RWPE2 (cell line): ENCODE measurements around the gene CCNF.

ENCODE experiments used
- ATAC-seq: fragments of 200-7000 bp; cut with Tn5 transposase; 3 replicates; pipeline ENCODE4 v1.9.1; 2021; ENCODE audit warnings: low read depth
- DNase-seq: peaks from one replicate; pipeline ENCODE4 v3.0.0-alpha.2; 2020; ENCODE audit warnings: low spot score
- H3K27ac ChIP-seq: fragments of 450-650 bp; 2 replicates; pipeline ENCODE4 v1.5.1; 2017; ENCODE audit warnings: mild to moderate bottlenecking; ENCODE audit not compliant: poor library complexity, severe bottlenecking
- H3K27me3 ChIP-seq: fragments of 250-450 bp; sonication (Bioruptor Pico); 2 replicates; pipeline ENCODE4 v1.5.1; 2021; ENCODE audit warnings: mild to moderate bottlenecking, moderate library complexity; ENCODE audit not compliant: insufficient read depth, poor library complexity, severe bottlenecking
- H3K36me3 ChIP-seq: fragments of 250-450 bp; sonication (Bioruptor Pico); 2 replicates; pipeline ENCODE4 v1.5.1; 2020; ENCODE audit warnings: low read depth, mild to moderate bottlenecking, moderate library complexity
- H3K4me1 ChIP-seq: fragments of 250-450 bp; sonication (Bioruptor Pico); 2 replicates; pipeline ENCODE4 v1.5.1; 2021; ENCODE audit warnings: mild to moderate bottlenecking, moderate library complexity; ENCODE audit not compliant: insufficient read depth, poor library complexity, severe bottlenecking
- H3K4me3 ChIP-seq: fragments of 250-450 bp; sonication (Bioruptor Pico); 2 replicates; pipeline ENCODE4 v1.5.1; 2021; ENCODE audit warnings: mild to moderate bottlenecking, moderate library complexity; ENCODE audit not compliant: severe bottlenecking
- H3K9me3 ChIP-seq: fragments of 250-450 bp; sonication (Bioruptor Pico); 2 replicates; pipeline ENCODE4 v1.5.1; 2021; ENCODE audit warnings: mild to moderate bottlenecking, moderate library complexity; ENCODE audit not compliant: severe bottlenecking
- CTCF ChIP-seq: fragments of 450-650 bp; IDR thresholded peaks from one replicate; pipeline ENCODE4 v1.5.1; 2017; ENCODE audit warnings: mild to moderate bottlenecking, moderate library complexity; ENCODE audit not compliant: poor library complexity, severe bottlenecking

The CCNF gene

GRCh38 chr16:2404099-2404498 is 25.1 kb upstream of the CCNF start:
- Histone ChIP-seq H3K9me3 (no peaks in the 10 kb centered on the region), H3K4me1 (no peaks in the 10 kb centered on the region), H3K4me3 (no peak overlapping the region), H3K27me3 (no peaks in the 10 kb centered on the region), H3K36me3 (no peaks in the 10 kb centered on the region), H3K27ac (no peak overlapping the region)
- DNase-seq (no peak), ATAC-seq (no peak)
- TF ChIP-seq CTCF: no peak

- H3K4me1 ChIP-seq: no peaks in the 10 kb centered on the region
- no peak for TF ChIP-seq CTCF
- H3K27ac ChIP-seq: no peak overlapping the region
Measured at GRCh38 chr16:2415085-2415484, 14.2 kb upstream of the CCNF start.

GRCh38 chr16:2420035-2420434 is 9.2 kb upstream of the CCNF start:
- no peaks in the 10 kb centered on the region for H3K4me1 ChIP-seq
- H3K27me3 ChIP-seq: no peaks in the 10 kb centered on the region
- H3K4me3 ChIP-seq: no peak overlapping the region
- no peaks in the 10 kb centered on the region for H3K36me3 ChIP-seq
- H3K27ac ChIP-seq: no peak overlapping the region
- H3K9me3 ChIP-seq: no peaks in the 10 kb centered on the region
- ATAC-seq: no peak
- no peak for DNase-seq
- TF ChIP-seq CTCF: no peak

More at GRCh38 chr16:2415085-2415484, 14.2 kb upstream of the CCNF start:
- H3K27me3 ChIP-seq: peaks cover 6% of the 10 kb centered on the region
- DNase-seq (no peak), ATAC-seq (no peak)
- H3K4me3 ChIP-seq: no peak overlapping the region
- no peaks in the 10 kb centered on the region for H3K9me3 ChIP-seq
- H3K36me3 ChIP-seq: no peaks in the 10 kb centered on the region

- no peak overlapping the region for H3K27ac ChIP-seq
- TF ChIP-seq CTCF: no peak
- H3K36me3 ChIP-seq: no peaks in the 10 kb centered on the region
- no peak overlapping the region for H3K4me3 ChIP-seq
- no peaks in the 10 kb centered on the region for H3K27me3 ChIP-seq
- no peaks in the 10 kb centered on the region for H3K4me1 ChIP-seq
- no peaks in the 10 kb centered on the region for H3K9me3 ChIP-seq
- no peak for DNase-seq
- ATAC-seq: no peak
Measured at GRCh38 chr16:2422123-2422867, 7.0 kb upstream of the CCNF start.
